ENCODE results near the gene DDX21.
"Not testable (repeated sequence)": the region's sequence is repeated elsewhere in the genome, so short reads cannot be mapped to it uniquely, and the experiment has no call there.

Gene DDX21

DNA sequence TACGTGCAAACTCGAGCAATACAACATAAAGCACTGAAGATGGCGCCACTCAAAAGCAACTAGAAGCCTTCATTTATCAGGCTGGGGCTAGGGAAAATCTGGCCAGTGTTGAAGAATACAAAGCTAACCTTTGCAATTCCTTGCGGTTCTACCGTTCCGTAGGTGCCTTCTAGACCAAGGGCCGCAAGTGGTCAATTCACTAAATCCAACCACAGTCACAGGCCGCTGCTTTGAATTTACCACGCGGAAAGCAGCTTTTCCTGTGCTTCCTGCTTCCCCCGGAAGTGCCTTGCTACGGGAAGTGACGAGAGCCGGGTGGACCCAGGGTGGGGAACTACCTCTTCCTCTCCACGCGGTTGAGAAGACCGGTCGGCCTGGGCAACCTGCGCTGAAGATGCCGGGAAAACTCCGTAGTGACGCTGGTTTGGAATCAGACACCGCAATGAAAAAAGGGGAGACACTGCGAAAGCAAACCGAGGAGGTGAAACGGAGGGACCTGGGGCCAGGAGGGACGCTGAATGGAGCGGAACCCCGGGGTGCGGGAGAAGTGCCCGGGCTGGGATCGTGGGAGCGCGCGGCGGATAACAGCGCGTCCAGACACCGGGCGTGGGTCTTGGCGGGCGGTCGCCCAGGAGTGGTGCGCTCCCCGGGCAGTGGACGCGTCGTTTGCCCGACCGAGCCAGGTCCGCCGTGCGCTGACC is at the start of gene DDX21:
DDX21 (plus strand) TSS at position 339 of the 701 bp plus-strand sequence; CDS start at position 395, 56 bp downstream.
- DNase-seq, result peak; percentile 99

DNA sequence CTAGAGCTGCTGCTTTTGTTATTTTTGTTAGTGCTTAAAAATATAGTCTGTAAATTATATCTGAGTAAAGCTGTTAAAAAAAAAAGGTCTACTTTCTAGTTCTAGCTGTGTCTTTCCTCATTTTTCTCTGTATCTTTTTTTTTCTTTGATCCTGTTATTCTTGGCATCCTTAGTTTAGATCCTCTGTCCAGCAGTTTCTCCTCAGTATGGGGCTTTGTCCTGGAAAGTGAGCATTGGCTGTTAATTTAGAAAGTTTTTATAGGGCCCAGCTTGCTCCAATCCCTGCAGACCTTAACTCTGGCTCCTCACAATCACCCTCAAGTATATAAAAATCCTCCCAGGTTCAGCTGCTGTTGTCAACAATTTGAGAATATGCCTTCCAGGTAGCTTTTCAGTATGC is 31.4 kb upstream of the DDX21 start:
- no peak for DNase-seq

DNA sequence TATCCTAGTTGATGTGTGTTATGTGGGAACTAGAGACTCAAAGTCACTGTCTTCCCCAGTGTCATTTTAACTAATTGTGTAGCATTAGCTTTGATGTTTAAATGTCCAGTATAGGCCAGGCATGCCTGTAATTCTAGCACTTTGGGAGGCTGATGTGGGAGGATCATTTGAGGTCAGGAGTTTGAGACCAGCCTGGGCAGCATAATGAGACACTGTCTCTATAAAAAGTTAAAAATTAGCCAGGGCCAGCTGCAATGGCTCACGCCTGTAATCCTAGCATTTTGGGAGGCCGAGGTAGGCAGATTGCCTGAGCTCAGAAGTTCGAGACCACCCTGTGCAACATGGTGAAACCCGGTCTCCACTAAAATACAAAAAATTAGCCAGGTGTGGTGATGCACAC is 30.5 kb upstream of the DDX21 start:
- no peak for DNase-seq

DNA sequence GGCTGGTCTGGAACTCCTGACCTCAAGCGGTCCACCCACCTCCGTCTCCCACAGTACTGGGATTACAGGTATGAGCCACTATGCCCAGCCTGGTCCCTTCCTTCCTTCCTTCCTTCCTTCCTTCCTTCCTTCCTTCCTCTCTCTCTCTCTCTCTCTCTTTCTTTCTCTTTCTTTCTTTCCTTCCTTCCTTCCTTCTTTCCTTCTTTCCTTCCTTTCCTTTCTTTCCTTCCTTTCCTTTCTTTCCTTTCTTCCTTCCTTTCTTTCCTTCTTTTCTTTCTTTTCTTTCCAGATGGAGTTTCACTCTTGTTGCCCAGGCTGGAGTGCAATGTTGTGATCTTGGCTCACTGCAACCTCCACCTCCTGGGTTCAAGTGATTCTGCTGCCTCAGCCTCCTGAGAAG is 26.8 kb upstream of the DDX21 start:
- not testable (repeated sequence) for DNase-seq

DNA sequence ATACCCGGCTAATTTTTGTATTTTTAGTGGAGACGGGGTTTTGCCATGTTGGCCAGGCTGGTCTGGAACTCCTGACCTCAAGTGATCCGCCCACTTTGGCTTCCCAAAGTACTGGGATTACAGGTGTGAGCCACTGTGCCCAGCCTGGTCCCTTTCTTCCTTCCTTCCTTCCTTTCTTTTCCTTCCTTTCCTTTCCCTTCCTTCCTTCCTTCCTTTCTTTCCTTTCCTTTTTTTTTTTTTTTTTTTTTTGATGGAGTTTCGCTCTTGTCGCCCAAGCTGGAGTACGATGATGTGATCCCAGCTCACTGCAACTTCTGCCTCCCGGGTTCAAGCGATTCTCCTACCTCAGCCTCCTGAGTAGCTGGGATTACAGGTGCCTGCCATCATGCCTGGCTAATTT is 26.1 kb upstream of the DDX21 start:
- not testable (repeated sequence) for DNase-seq

DNA sequence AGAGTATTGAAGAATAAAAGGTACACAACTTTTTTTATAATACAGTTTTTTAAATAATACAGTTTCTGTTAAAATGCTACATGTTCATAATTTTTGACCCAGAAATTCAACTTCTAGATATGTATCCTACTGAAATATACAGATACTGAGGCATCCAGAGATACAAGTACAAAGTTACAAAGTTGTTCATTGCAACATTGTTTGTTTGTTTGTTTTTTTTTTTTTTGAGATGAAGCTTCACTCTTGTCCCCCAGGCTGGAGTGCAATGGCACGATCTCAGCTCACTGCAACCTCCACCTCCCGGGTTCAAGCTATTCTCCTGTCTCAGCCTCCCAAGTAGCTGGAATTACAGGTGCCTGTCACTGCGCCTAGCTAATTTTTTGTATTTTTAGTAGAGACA is 23.1 kb upstream of the DDX21 start:
- not testable (repeated sequence) for DNase-seq

DNA sequence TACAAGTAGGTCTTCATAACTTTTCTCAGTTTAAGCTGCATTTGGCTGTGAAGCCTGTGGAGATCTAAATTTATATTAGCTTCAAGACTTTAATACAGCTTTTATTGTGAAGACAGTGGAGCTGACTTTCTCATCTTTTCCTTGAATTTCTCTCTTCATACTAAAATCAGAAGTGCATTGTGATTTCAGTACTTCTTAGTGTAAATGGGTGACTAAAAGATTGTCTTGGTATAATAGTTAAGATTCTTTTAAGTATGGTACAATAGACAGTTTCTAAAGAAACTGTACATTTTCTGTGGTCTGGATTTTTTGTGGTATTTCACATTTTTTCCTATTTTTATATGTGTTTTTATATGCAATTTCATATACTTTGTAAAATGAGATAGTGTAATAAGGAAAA is 21.0 kb upstream of the DDX21 start:
- no peak for DNase-seq

DNA sequence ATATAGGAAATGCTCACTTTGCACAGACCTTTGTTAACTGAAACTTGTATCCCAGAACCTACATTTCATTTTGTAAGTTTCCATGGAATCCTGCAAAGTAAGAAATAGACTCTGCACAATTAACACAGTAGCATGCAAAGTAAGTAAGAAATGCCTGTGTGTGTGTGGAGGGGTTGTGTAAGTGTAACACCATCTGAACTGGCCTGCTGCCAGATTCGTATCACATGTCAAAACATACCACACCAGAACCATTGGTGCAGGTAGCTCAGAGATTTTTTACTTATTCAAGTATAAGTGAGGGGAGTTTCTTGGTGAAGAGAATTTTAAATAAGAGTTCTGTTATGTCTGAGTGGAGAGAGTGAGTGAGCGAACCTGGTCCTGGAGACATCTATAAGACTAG is 17.9 kb upstream of the DDX21 start:
- DNase-seq, result no peak

DNA sequence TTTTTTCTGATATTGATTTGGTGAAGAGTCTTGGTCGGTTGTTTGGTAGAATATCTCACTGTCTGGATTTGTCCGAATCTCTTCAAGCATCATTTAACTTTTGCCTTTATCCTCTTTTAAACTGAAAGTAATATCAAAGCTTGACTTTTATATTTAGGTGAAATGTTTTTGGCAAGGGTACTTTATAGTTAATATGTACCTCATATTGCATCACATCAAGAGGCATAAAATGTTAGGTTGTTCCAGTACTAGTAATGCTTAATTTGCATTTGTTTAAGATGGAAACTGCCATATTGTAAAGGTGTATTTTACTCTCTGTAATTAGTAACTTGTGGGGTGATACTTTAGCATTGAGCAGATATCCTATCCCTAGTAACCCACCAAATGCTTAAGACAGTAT is 17.1 kb upstream of the DDX21 start:
- no peak for DNase-seq

DNA sequence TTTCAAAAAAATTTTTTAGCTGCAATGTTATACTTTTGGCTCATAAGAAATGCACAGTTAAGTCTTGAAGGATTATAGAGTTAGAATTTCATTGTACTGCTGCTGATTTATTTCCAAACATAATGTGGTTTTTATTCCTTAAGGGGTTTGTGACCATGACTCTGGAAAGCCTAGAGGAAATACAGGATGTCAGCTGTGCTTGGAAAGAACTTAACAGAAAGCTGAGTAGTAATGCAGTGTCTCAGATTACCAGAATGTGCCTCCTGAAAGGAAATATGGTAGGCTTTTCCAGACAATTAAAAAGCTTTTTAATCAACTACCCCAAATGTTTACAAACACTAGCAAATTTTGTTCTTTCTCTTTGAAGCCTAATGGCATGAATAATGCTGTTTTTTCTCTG is 15.1 kb upstream of the DDX21 start:
- not testable (repeated sequence) for DNase-seq

DNA sequence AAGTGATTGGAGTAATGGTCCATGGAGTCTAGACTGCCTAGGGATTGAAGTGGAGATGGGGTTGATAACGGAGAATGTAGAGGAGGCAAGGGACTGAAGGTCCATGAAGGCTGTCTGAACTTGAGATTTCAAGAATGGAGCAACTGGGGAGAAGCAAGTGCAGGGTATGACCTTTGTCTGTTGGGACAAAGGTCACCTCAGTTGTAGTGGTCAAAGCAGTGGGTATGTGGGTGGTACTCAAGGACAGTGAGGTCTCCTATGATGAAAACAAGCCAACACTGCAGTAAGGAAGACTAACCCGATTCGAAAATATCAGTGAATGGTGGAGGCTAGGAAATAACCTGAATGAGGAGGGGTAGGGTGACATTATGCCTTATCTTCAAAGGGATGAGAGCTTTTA is 5.4 kb upstream of the DDX21 start:
- DNase-seq, result no peak

DNA sequence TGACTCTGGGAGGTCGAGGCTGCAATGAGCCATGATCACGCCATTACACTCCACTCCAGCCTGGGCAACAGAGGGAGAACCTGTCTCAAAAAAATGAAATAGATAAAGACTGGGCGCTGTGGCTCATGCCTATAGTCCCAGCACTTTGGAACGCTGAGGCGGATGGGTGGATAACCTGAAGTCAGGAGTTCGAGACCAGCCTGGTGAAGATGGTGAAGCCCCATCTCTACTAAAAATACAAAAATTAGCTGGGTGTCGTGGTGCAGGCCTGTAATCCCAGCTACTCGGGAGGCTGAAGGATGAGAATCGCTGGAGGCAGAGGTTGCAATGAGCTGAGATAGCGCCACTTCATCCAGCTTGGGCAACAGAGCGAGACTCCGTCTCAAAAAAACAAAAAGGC is 1.1 kb upstream of the DDX21 start:
- DNase-seq, result no peak

DNA sequence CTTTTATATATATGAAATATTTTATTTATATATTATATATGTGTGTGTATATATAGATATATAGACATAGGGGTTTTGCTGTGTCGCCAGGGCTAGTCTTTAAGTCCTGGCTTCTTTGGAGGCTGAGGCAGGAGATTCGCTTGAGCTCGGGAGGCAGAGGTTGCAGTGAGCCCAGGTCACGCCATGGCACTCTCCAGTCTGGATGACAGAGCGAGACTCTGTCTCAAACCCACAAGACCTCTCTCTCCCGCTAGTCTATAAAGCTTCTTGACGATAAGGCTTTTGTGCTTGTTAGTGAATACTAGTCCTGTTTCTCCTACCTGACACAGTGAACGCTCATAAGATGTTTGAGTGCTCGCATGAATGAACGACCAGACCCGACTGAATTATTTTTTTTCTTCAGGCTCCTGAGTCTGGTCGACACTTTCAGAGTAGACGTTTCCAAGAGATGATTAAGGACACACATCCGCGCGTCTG is 577 bp upstream of the DDX21 start:
- DNase-seq, result no peak

DNA sequence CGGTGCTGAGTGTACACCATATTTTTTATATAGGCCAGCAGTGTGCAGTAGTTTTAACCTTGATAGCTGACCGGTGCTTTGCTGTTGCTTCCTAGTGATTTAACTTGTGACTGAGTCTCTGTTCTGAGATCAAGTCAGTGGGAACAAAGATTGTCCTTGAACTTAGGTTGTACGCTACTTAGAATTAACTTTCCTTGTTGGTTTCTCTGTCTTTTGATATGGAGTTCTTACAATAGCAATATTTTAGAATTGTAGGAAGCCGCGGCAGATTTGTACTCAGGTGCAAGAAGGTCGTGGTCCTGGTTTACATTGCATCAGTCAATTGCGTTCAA is 1.3 kb downstream of the DDX21 start:
- no peak for DNase-seq

DNA sequence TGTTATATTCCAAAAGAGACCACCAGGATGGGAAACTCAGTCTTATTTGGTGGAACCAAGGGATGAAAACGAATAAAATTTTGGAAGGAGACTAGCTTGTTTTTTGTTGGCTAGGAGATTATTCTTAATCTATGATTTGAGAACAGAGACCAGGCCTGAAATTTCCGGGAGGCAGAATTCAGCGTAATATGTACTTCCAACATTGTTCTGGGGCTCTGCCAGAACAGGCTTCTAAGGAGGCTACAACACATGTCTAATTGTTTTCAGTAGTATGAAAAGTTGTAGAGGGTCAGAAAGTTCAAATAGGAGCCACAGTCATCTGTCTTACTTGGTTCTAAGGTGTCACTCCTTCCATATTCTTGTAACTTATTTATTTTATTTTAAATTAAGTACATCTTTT is 1.7 kb downstream of the DDX21 start:
- DNase-seq, result no peak

DNA sequence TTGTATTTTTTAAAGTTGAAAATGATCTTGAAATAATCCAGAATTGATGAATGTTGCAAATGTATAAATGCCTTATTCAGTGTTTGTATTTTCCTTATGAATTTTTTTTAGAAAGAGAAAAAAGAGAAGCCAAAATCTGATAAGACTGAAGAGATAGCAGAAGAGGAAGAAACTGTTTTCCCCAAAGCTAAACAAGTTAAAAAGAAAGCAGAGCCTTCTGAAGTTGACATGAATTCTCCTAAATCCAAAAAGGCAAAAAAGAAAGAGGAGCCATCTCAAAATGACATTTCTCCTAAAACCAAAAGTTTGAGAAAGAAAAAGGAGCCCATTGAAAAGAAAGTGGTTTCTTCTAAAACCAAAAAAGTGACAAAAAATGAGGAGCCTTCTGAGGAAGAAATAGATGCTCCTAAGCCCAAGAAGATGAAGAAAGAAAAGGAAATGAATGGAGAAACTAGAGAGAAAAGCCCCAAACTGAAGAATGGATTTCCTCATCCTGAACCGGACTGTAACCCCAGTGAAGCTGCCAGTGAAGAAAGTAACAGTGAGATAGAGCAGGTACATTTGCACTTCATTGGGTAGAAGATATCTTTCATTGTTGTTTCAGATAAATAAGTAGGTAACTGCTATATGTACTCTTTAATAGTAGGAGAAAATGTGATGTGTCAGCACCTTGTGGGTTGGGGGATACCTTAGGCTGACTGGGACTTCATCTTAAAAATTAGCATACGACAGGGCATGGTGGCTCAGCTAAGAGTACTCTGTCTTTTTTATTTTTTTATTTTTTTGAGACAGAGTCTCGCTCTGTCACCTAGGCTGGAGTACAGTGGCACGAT is 3.9 kb downstream of the DDX21 start:
- DNase-seq, result no peak

DNA sequence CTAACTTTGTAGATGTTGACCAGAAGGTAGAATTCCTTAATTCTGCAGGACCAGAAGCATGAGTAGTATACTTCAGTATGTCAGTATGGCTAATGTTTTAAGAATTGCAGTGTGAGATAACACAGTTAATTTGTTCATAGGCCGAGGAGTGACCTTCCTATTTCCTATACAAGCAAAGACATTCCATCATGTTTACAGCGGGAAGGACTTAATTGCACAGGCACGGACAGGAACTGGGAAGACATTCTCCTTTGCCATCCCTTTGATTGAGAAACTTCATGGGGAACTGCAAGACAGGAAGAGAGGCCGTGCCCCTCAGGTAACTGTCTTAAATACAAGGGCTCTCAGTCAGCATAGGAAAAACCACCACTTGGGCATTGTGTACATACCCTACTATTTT is 7.2 kb downstream of the DDX21 start:
- DNase-seq, result no peak

DNA sequence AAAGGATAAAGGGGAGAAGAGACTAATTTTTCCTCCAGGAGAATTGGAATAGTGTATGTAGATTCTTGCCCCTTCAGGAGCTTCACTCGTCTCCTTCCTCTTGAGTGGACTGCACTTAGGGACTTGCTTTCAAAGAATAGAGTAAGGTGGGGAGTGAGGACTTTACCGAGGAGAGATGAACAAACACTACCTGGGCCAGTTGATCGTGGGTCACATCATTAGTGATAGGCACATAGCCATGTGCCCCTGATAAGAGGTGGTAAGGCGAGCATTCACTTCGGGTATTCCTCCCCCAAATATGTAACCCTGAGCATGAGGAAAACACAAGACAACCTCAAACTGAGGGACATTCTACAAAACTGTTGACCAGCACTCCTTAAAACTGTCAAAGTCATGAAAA is 18.0 kb downstream of the DDX21 start:
- DNase-seq, result no peak

DNA sequence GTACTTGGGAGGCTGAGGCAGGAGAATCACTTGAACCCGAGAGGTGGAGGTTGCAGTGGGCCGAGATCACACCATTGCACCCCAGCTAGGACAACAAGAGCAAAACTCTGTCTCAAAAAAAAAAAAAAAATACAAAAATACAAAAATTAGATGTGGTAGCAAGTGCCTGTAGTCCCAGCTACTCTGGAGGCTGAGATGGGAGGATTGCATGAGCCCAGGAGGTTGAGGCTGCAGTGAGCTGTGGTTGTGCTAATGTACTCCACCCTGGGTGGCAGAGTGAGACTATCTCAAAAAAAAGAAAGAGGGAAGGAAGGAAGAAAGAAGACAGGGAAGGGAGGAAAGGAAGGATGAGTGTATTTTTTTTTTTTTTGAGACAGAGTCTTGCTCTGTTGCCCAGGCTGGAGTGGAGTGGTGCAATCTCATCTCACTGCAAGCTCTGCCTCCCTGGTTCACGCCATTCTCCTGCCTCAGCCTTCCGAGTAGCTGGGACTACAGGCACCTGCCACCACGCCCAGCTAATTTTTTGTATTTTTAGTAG is 20.0 kb downstream of the DDX21 start:
- not testable (repeated sequence) for DNase-seq

DNA sequence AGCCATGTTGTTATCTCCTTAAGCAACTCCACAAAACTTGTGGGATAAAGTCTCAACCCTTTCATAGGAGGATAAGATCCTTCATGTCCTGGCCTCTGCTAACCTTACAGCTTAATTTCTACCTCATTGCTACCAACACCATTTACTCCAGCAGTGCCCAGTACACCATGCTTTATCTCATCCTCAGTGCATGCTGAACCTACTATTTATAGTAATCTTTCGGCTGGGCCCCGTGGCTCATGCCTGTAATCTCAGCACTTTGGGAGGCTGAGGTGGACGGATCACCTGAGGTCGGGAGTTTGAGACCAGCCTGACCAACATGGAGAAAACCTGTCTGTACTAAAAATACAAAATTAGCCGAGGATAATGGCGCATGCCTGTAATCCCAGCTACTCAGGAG is 23.8 kb downstream of the DDX21 start:
- not testable (repeated sequence) for DNase-seq

DNA sequence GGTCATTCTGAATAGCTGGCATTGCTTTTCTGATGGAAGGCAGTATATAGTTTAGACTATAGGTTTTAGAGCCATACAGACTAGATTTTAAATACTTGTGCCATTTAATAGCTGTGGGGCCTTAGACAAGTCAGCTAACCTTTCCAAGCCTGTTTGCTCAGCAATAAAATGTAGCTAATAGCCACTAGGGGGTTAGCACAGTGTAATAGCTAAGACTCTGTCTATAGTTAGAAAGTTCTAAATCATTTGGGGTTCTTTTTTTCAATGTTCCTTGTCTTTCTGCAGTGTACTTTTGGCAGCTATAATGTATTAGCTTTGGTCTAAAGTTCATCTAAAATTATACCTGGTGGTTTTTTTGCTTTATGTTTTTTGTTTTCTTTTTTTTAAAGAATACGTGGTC is 25.1 kb downstream of the DDX21 start:
- DNase-seq, result no peak

DNA sequence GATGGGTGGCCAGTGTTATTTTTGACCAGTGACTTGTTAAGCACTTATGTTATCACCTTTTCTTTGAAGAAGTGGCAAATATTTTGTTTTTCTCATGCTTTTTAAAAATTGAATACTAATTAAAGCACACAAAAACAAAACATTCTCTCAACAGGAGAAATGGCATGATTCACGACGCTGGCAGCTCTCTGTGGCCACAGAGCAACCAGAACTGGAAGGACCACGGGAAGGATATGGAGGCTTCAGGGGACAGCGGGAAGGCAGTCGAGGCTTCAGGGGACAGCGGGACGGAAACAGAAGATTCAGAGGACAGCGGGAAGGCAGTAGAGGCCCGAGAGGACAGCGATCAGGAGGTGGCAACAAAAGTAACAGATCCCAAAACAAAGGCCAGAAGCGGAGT is 26.4 kb downstream of the DDX21 start:
- DNase-seq, result no peak

DNA sequence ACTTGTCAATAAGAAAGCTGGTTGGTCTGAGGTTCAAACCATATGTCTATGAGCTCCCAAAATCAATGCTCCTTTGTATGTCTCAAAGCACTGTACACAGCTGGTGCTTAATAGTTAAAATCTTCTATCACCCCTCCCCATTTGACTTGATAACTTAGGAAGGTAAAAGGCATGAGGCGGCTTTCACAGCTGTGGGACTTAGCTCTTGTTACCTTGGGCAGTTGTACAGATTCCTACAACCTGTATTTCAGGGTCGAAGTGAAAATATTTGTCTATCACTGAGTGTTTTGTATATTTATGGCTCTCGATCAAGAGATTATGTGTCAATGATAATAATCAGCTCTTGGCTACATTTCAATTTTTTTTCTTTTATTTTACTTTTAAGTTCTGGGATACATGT is 31.6 kb downstream of the DDX21 start:
- DNase-seq, result no peak

Measured in KG1 (cell line).